GM21723 (cell line): ENCODE measurements around the gene NRXN3.

Source experiments
- ATAC-seq: cut with Tn5 transposase; IDR thresholded peaks from one replicate; pipeline ENCODE4 v1.9.1; 2021; ENCODE audit warnings: mild to moderate bottlenecking, moderate library complexity; ENCODE audit not compliant: unreplicated experiment

NRXN3 gene

GRCh38 chr14:79548836-79549235 lies 1378.7 kb downstream of the NRXN3 start:
- no peak for ATAC-seq

DNA sequence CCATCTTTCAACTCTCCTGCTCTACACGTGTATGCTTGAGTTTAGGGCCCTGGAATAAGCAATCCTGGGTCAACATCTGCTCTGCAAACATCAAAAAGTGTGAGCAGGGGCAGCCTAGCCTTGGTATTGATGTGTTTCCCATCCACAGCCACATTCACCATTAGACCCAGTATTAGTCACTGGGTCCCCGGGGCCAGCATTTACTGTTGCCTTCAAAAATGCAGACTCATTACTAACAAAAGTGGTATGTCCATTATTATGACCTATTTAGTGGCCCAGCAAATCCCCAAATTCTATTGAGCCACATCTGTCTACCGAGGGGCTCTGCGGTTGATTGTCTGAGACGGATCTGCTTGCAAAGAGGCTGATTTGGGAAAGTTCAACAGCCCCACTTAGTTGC lies 1379.3 kb downstream of the NRXN3 start:
- ATAC-seq: no peak

DNA sequence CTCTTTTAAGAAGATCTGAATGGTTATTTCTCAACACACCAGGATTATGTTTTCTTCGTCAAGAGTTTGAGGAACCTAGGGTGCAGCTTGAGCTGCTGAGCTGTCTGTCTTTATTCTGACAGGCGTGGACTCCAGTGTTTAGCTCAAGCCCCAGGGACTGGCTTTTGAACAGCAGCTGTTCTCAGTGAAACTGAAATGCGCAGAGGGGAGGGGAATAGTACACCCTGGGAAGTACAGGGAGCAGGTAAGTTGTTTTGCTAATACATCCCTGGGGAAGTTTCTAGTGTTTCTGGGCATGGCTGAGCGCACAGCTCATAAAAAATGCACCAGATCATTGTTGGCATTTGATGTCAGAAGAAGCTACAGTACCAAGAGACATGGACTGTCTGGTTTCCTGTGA lies 1381.3 kb downstream of the NRXN3 start:
- ATAC-seq: no peak

GRCh38 chr14:79552778-79553177 lies 1382.6 kb downstream of the NRXN3 start:
- ATAC-seq: no peak

GRCh38 chr14:79554816-79555215 lies 1384.6 kb downstream of the NRXN3 start:
- no peak for ATAC-seq

GRCh38 chr14:79555429-79555828 lies 1385.3 kb downstream of the NRXN3 start:
- no peak for ATAC-seq

DNA sequence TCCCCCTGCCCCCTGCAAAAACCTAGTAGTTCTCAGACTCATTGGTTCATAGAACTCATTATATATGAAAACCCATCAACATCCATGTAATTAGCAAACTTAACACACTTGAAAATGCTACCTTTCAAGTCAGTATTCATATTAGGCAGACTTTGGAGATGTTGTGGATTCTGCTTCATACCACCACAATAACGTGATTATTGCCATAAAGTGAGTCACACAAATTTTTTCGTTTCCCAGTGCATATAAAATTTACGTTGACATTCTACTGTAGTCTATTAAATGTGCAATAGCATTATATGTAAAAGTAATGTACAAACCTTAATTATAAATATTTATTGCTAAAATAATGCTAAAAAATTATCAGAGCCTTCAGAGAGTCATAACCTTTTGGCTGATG lies 1387.1 kb downstream of the NRXN3 start:
- no peak for ATAC-seq

DNA sequence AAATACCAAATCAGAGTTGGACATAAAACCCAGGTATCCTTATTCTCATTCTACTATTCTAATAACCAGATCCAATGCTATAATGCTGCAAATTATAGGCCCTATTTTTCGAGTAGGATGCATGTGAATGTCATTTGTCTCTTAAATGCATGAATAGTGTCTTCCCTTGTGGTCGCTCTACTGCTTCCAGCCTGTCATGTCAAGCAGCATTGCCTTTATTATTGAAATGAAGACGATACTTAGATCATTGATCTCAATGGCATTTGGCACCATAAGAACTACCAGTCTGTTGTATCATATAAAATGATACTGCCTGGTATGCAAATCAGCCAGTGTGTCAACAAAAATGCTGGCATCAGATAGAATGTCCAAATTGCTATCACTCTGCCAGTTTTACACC lies 1392.0 kb downstream of the NRXN3 start:
- ATAC-seq: no peak

DNA sequence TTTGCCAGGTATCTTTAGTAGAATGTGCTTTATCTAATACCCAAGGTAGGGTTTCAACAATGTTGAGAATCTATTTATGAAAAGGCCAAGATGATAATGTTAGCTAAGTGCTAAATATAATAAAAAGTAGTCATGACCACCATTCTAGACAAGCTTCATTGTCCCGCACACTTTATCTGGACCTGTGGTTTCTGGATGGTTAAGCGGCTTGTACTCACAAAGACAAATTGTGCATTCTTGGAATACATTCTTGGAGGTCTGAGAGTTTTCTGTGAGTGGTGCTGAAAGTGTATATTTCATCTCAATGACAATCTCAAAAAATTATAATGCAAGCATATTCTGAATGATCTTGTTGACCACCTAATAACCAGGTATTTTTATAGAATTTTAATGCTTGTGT lies 1394.2 kb downstream of the NRXN3 start:
- ATAC-seq: no peak

DNA sequence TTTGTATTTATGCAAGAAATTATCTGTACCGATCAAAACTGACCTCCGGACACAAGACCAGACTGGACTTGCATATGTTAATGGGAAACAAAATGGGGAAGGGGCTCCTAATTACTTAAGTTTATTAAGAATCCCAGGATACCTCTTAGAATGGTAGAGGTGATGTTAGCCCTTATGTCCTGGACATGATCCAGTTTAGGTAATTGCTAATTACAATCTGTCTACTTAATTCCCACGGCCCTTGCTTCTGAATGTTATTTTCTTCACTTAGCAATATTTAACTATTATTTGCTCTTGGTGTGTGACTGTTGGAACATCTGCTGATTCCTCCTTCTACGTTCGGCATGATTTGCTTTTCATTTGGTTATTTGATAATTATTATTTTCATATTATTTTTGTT lies 1397.1 kb downstream of the NRXN3 start:
- ATAC-seq: no peak

GRCh38 chr14:79568594-79568993 lies 1398.4 kb downstream of the NRXN3 start:
- no peak for ATAC-seq

- no peak for ATAC-seq
Measured at GRCh38 chr14:79569072-79569471, 1398.9 kb downstream of the NRXN3 start.

- no peak for ATAC-seq
Measured at GRCh38 chr14:79570648-79571047, 1400.5 kb downstream of the NRXN3 start.

GRCh38 chr14:79571366-79571765 lies 1401.2 kb downstream of the NRXN3 start:
- no peak for ATAC-seq

DNA sequence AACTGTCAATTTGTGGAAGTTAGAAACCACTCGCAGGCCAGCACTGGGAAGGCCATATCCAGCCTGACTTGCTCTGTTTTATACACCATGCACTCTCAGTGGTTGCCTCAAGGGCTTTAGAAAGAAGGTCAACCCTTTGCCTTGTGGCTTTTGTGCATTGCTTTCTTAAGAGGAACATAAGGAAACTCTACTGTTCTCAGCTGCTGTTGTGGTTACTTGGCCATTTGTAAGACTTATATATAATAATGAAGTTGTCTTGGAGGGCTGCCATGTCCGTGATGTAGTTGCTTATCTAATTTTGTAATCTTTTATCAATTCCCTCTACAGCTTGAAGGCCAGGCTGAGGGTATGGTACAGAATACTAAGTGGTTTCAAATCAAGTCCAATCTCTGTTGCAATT lies 1403.3 kb downstream of the NRXN3 start:
- no peak for ATAC-seq

DNA sequence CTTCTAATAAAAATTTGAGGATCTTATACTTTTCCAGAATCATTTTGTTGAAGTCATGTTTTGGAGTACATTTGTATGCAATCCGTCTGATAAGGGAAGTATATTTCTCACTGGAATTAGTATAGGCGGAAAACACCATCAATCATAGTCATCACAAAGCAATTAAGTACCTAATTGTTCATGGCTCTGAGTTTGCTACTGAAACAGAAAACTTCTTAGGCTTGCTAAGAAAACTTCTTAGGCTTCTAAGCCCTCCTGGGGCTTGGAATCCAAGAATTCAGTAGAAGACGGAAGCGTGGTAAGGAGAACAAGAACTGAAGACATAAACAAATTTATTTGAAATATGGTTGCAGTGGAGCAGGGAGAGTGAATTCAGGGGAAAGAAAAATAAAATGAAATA lies 1404.9 kb downstream of the NRXN3 start:
- no peak for ATAC-seq

GRCh38 chr14:79576424-79576823 lies 1406.3 kb downstream of the NRXN3 start:
- ATAC-seq: no peak

DNA sequence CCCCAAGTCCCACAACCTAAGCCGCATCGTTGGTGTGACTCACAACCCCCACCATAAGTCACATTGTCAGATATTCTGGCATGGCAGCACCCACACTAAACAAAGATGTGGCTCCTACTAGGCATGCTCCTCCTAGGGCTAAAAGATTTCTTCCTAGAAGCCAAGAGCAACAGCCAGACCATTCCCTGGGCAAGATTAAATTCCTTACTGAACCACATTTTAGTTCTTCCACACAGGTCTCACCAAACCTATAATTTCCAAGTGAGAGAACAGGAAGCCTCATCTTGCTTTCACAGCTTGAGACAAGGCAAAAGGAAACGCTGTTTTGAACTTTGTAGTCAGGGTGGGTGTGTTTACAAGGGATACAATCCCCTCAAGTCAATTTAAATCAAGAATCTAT lies 1408.3 kb downstream of the NRXN3 start:
- no peak for ATAC-seq

GRCh38 chr14:79580414-79580813 lies 1410.2 kb downstream of the NRXN3 start:
- ATAC-seq: no peak

DNA sequence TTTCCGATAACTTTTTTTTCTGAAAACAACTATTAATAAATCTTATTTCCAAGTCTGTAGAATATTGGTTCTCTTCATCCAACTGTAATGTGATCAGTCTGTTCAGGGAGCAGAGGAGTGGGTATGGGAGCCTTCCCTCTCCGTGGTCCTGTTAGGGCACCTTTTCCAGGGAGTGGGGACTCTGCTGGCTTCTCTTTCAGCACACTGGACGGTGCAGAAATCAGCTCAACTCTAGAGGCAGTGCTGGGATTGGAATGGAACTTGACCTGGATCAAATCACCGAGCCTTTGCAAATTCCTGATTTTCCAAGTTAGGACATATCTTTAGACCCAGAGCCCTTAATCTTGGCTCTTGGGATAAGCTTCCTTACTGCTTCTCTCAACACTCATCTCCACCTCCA lies 1410.7 kb downstream of the NRXN3 start:
- no peak for ATAC-seq

DNA sequence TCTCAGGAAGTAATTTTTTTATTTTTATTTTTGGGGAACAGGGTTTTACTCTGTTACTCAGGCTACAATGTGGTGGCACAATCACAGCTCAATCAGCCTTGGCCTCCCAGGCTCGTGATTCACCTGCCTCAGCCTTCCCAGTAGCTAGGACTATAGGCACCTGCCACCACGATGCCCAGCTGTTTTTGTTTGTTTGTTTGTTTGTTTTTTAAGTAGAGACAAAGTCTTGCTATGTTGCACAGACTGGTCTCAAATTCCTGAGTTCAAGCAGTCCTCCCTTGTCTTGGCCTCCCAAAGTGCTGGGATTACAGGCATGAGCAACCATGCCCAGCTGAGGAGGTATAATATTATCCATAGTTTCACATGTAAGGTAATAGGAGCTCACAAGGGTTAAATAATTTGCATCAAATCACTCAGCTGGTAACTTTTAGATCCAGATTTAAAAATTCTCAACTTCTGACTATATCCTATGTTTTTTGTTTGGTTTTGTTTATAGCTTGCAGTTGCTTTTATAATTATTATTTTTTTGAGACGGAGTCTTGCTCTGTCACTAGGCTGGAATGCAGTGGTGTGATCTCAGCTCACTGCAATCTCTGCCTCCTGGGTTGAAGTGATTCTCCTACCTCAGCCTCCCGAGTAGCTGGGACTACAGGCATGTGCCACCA lies 1411.9 kb downstream of the NRXN3 start:
- no peak for ATAC-seq

- no peak for ATAC-seq
Measured at GRCh38 chr14:79583738-79584408, 1413.7 kb downstream of the NRXN3 start.

GRCh38 chr14:79584679-79585078 lies 1414.5 kb downstream of the NRXN3 start:
- ATAC-seq: no peak
